ENCODE results near the gene FBXW5.
A peak's percentile ranks its signal among the peaks of the same experiment; 100 is the strongest.

The FBXW5 gene

DNA sequence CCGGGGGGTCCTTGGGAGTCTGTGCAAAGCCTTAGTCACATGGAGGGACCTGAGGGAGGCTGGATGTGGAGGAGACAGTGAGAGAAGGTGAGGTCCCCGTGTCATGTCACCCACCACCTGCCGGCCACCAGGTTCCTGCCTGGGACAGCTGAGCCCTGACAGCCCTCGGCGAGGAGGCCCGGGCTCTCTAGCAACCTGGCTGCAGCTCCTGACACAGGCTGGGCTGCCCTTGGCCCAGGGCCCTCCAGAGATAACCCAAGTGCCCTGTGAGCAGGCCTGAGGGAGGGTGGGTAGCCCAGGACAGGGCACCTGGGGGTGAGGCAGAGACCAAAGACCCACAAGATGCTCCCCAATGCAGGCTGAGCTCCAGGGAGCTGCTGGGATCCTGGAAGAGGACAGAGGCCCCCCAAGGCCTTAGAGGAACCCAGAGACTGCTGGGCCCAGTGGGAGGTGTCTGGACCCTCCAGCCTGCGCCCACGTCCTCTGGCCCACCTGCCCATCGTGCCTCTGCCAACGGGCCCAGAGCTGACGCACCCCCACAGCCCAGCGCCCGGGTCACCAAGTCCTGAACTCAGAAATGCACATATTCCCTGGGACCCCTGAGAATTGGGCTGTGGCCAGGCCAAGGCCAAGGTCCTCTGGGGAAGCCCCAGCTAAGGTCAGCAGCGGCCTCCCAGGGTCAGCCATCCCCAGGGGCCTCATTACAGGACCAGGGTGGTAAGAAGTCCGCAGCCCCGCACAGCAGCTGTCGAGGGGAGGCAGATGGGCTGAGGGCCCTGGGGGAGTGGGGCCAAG, 24.0 kb upstream of the FBXW5 start:
- TF ChIP-seq SIN3A (IDR thresholded peaks at IDR 0.05; ENCODE audit: borderline replicate concordance, insufficient read depth, low read length) (no peak), FOXP2 (optimal IDR thresholded peaks at IDR 0.05; ENCODE audit: borderline replicate concordance, extremely low read depth, extremely low read length, insufficient read depth) (no peak), POLR2AphosphoS5 (IDR thresholded peaks at IDR 0.05; ENCODE audit: low read depth, low read length) (no peak), TAF1 (IDR thresholded peaks at IDR 0.05; ENCODE audit: borderline replicate concordance, insufficient read depth, low read length) (no peak)
- TF ChIP-seq, protein P1, sequence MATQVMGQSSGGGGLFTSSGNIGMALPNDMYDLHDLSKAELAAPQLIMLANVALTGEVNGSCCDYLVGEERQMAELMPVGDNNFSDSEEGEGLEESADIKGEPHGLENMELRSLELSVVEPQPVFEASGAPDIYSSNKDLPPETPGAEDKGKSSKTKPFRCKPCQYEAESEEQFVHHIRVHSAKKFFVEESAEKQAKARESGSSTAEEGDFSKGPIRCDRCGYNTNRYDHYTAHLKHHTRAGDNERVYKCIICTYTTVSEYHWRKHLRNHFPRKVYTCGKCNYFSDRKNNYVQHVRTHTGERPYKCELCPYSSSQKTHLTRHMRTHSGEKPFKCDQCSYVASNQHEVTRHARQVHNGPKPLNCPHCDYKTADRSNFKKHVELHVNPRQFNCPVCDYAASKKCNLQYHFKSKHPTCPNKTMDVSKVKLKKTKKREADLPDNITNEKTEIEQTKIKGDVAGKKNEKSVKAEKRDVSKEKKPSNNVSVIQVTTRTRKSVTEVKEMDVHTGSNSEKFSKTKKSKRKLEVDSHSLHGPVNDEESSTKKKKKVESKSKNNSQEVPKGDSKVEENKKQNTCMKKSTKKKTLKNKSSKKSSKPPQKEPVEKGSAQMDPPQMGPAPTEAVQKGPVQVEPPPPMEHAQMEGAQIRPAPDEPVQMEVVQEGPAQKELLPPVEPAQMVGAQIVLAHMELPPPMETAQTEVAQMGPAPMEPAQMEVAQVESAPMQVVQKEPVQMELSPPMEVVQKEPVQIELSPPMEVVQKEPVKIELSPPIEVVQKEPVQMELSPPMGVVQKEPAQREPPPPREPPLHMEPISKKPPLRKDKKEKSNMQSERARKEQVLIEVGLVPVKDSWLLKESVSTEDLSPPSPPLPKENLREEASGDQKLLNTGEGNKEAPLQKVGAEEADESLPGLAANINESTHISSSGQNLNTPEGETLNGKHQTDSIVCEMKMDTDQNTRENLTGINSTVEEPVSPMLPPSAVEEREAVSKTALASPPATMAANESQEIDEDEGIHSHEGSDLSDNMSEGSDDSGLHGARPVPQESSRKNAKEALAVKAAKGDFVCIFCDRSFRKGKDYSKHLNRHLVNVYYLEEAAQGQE (IDR thresholded peaks at IDR 0.05; ENCODE audit: insufficient read depth in 1 of 2, low read depth in 2 of 2, low read length in 2 of 2) = no peak

- TF ChIP-seq SIN3A (IDR thresholded peaks at IDR 0.05; ENCODE audit: borderline replicate concordance, insufficient read depth, low read length) (no peak), POLR2AphosphoS5 (IDR thresholded peaks at IDR 0.05; ENCODE audit: low read depth, low read length) (no peak), FOXP2 (optimal IDR thresholded peaks at IDR 0.05; ENCODE audit: borderline replicate concordance, extremely low read depth, extremely low read length, insufficient read depth) (no peak), TAF1 (IDR thresholded peaks at IDR 0.05; ENCODE audit: borderline replicate concordance, insufficient read depth, low read length) (no peak)
- TF ChIP-seq, protein P1 (IDR thresholded peaks at IDR 0.05; ENCODE audit: insufficient read depth in 1 of 2, low read depth in 2 of 2, low read length in 2 of 2) = no peak
These were observed 21.4 kb upstream of the FBXW5 start for GRCh38 chr9:136965771-136966484.

DNA sequence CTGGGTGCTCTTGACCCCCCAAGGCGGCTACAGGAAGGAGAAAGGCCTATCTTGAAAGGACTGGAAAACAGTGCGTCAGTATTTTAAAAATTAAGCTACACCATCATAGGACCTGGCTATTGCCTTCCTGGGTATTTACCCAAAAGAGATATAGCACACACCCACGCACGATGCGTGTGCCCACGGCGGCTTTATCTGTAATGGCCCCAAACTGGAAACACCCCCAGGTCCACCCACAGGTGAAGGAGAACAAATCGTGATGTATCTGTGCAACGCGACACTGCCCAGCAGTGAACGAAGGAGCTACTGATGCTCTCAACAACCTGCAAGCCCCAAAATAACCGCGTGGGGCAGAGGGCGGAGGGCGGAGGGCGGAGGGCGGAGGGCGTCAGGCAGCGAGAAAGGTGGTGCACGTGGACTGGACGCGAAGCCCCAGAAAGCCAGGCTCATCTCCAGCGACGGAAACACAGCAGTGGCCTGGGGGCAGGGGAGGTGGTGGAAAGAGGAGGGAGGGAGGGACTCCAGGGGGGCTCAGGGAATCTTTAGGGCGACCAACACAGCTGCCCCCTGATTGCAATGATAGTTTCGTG, 20.4 kb upstream of the FBXW5 start:
- TF ChIP-seq FOXP2 (optimal IDR thresholded peaks at IDR 0.05; ENCODE audit: borderline replicate concordance, extremely low read depth, extremely low read length, insufficient read depth) = no peak

GRCh38 chr9:136964171-136964689, 19.7 kb upstream of the FBXW5 start:
- TF ChIP-seq, protein P1 (IDR thresholded peaks at IDR 0.05; ENCODE audit: insufficient read depth in 1 of 2, low read depth in 2 of 2, low read length in 2 of 2) = peak in 1 of 2 experiments; percentile 40; a peak in 1 of 4 replicates
- no peak for TF ChIP-seq POLR2AphosphoS5 (IDR thresholded peaks at IDR 0.05; ENCODE audit: low read depth, low read length)

GRCh38 chr9:136963751-136964150, 19.2 kb upstream of the FBXW5 start:
- TF ChIP-seq SIN3A (IDR thresholded peaks at IDR 0.05; ENCODE audit: borderline replicate concordance, insufficient read depth, low read length) = no peak
- TF ChIP-seq, protein P1 (IDR thresholded peaks at IDR 0.05; ENCODE audit: insufficient read depth in 1 of 2, low read depth in 2 of 2, low read length in 2 of 2) = no peak
- no peak for TF ChIP-seq TAF1 (IDR thresholded peaks at IDR 0.05; ENCODE audit: borderline replicate concordance, insufficient read depth, low read length)
- no peak for TF ChIP-seq POLR2AphosphoS5 (IDR thresholded peaks at IDR 0.05; ENCODE audit: low read depth, low read length)
- no peak for TF ChIP-seq FOXP2 (optimal IDR thresholded peaks at IDR 0.05; ENCODE audit: borderline replicate concordance, extremely low read depth, extremely low read length, insufficient read depth)
